Lung (tissue), 13 donors: Measurements from ENCODE around the gene GOLGA3. TPM values are rescaled to one million over a fixed set of nuclear protein-coding genes. Genes with fewer than 3 reads are reported as not detected.

Experiments used
- ATAC-seq: fragments of 200-7000 bp; cut with Tn5 transposase; one replicate; pipeline ENCODE4 v1.9.1; 2020; ENCODE audit warnings: moderate number of reproducible peaks; ENCODE audit not compliant: insufficient read depth, low FRiP score
- DNase-seq, 3 donors: peaks; one replicate each; pipeline ENCODE4 v3.0.0-alpha.2; 2013 to 2017
- H3K27ac ChIP-seq, 2 donors: one replicate each; pipeline ENCODE4 v1.5.1; 2013; ENCODE audit warnings: mild to moderate bottlenecking in 2 of 2, moderate library complexity in 2 of 2, control low read depth in 1 of 2, inconsistent platforms in 1 of 2, low read depth in 1 of 2, low read length in 1 of 2
- H3K27me3 ChIP-seq, 3 donors: one replicate each; pipeline ENCODE4 v1.5.1; 2013; ENCODE audit warnings: low read length in 2 of 3; ENCODE audit not compliant: control insufficient read depth in 3 of 3, insufficient read depth in 3 of 3
- H3K36me3 ChIP-seq, 4 donors: one replicate each; pipeline ENCODE4 v1.5.1; 2013; ENCODE audit warnings: low read length in 4 of 4, mild to moderate bottlenecking in 1 of 4, moderate library complexity in 1 of 4; ENCODE audit not compliant: control insufficient read depth in 4 of 4, insufficient read depth in 4 of 4
- H3K4me1 ChIP-seq, 5 donors: one replicate each; pipeline ENCODE4 v1.5.1; 2013; ENCODE audit warnings: low read length in 5 of 5, mild to moderate bottlenecking in 2 of 5, moderate library complexity in 1 of 5; ENCODE audit not compliant: control insufficient read depth in 5 of 5, insufficient read depth in 5 of 5
- H3K4me3 ChIP-seq: one replicate; pipeline ENCODE4 v1.5.1; 2013; ENCODE audit warnings: mild to moderate bottlenecking, control low read depth, moderate library complexity
- H3K9ac ChIP-seq, 2 donors: one replicate each; pipeline ENCODE4 v1.5.1; 2013; ENCODE audit warnings: low read length in 2 of 2, control low read depth in 1 of 2; ENCODE audit not compliant: insufficient read depth in 1 of 2
- H3K9me3 ChIP-seq, 4 donors: one replicate each; pipeline ENCODE4 v1.5.1; 2013; ENCODE audit warnings: low read length in 3 of 4, mild to moderate bottlenecking in 1 of 4, moderate library complexity in 1 of 4; ENCODE audit not compliant: control insufficient read depth in 4 of 4, insufficient read depth in 3 of 4
- CTCF ChIP-seq: IDR thresholded peaks from 2 replicates; pipeline ENCODE4 v1.5.1; 2012; ENCODE audit warnings: mild to moderate bottlenecking; ENCODE audit errors: control extremely low read depth, extremely low read depth
- WGBS, 2 donors: extraction: QIAGEN DNeasy Blood & Tissue Kit; methylation state at CpG; one replicate each; pipeline ENCODE4 v1.1.7; 2013; 5-methylcytosine and 5-hydroxymethylcytosine counted together
- polyA plus RNA-seq, 2 donors: library from polyadenylated mRNA; stranded (reverse); fragments of 200-250 nt; gene quantifications; one replicate each; pipeline ENCODE4 v1.2.1, GENCODE V29; 2013
- small RNA-seq: library from RNA; depleted of rRNA; stranded (forward); fragments of <200 nt; gene quantifications from one replicate; pipeline ENCODE3, GENCODE V24; 2014; ENCODE audit warnings: low replicate concordance
- total RNA-seq, 2 donors: library from RNA; depleted of rRNA in 1 of 2; stranded (reverse); fragments of >200 nt in 1 of 2; gene quantifications; one replicate each; pipeline ENCODE4 v1.2.1, GENCODE V29; 2014 to 2021
- donor health status: control.
- donor health status: control.
- donor health status: Bipolar disorder and iron deficiency.
- donor health status: healthy.
- donor health status: DM: yes; HTN: yes; CAD: no.

Gene GOLGA3
- total and polyA plus RNA-seq, 4 donors: 17.5 to 81.1 (median 35.7) TPM

GRCh38 chr12:132719141-132719953 lies 109.3 kb downstream of the GOLGA3 start:
- DNase-seq: no peak
- 96% methylated on average over 31 of the region's 31 CpGs for WGBS, 2 donors
- Histone ChIP-seq H3K27ac (no peak overlapping the region), H3K4me1 (no peaks in the 10 kb centered on the region), H3K27me3 (no peaks in the 10 kb centered on the region), H3K36me3 (peaks cover 9 to 65% (median 24%) of the 10 kb centered on the region in 4 donors), H3K4me3 (no peak overlapping the region), H3K9ac (no peak overlapping the region), H3K9me3 (no peaks in the 10 kb centered on the region)
- ATAC-seq: no peak
- TF ChIP-seq CTCF: no peak

Small RNA genes lying within 50 kb of the gene (small RNA-seq; reads per million reads assigned to genes)
- not detected for gene RNA5SP379

Other genes with a start within 250 kb of the GOLGA3 start
- gene LRCOL1, start 218.3 kb downstream of the GOLGA3 start, total RNA-seq: 1 to 10 TPM; 1.4 to 1.8 TPM
- 1 to 10 TPM in 1 of 2 donors, under 1 TPM in 1; 0.98 to 1.3 TPM for gene LRCOL1, start 218.3 kb downstream of the GOLGA3 start, polyA plus RNA-seq
- 1 to 10 TPM in 1 of 2 donors, under 1 TPM in 1; 0.25 to 3.4 TPM for gene P2RX2, start 210.1 kb downstream of the GOLGA3 start, total RNA-seq
- 1 to 10 TPM in 1 of 2 donors, under 1 TPM in 1; 0.05 to 1.6 TPM for gene P2RX2, start 210.1 kb downstream of the GOLGA3 start, polyA plus RNA-seq
- gene POLE, start 141.5 kb downstream of the GOLGA3 start, total RNA-seq: 10 to 100 TPM; 28.7 to 49.9 TPM
- 10 to 100 TPM in 1 of 2 donors, 1 to 10 TPM in 1; 9.3 to 22.0 TPM for gene POLE, start 141.5 kb downstream of the GOLGA3 start, polyA plus RNA-seq
- 10 to 100 TPM; 13.1 to 15.3 TPM for gene PXMP2, start 141.3 kb downstream of the GOLGA3 start, total RNA-seq
- gene PXMP2, start 141.3 kb downstream of the GOLGA3 start, polyA plus RNA-seq: 10 to 100 TPM in 1 of 2 donors, 1 to 10 TPM in 1; 5.6 to 13.3 TPM
- gene PGAM5, start 118.0 kb downstream of the GOLGA3 start, total RNA-seq: 10 to 100 TPM; 11.0 to 32.4 TPM
- 10 to 100 TPM; 22.4 to 23.9 TPM for gene PGAM5, start 118.0 kb downstream of the GOLGA3 start, polyA plus RNA-seq
- gene ANKLE2, start 67.0 kb downstream of the GOLGA3 start, total RNA-seq: 10 to 100 TPM; 54.2 to 60.5 TPM
- gene ANKLE2, start 67.0 kb downstream of the GOLGA3 start, polyA plus RNA-seq: 10 to 100 TPM; 35.9 to 37.7 TPM
- 10 to 100 TPM; 44.4 to 59.9 TPM for gene CHFR, start 58.7 kb upstream of the GOLGA3 start, total RNA-seq
- 10 to 100 TPM; 35.1 to 36.3 TPM for gene CHFR, start 58.7 kb upstream of the GOLGA3 start, polyA plus RNA-seq
- gene ZNF605, start 127.4 kb upstream of the GOLGA3 start, total RNA-seq: 10 to 100 TPM; 10.7 to 17.3 TPM
- gene ZNF605, start 127.4 kb upstream of the GOLGA3 start, polyA plus RNA-seq: 1 to 10 TPM; 2.1 to 3.8 TPM
- 10 to 100 TPM; 15.5 to 26.7 TPM for gene ZNF26, start 157.5 kb upstream of the GOLGA3 start, total RNA-seq
- gene ZNF26, start 157.5 kb upstream of the GOLGA3 start, polyA plus RNA-seq: 1 to 10 TPM; 5.0 to 6.4 TPM
- gene ZNF84, start 208.6 kb upstream of the GOLGA3 start, total RNA-seq: 10 to 100 TPM; 16.8 to 52.2 TPM
- gene ZNF84, start 208.6 kb upstream of the GOLGA3 start, polyA plus RNA-seq: 1 to 10 TPM; 5.1 to 9.3 TPM